OCI-LY7 (cell line): ENCODE measurements around the gene ZNF385D. TPM values are rescaled to one million over a fixed set of nuclear protein-coding genes. Genes with fewer than 3 reads are reported as not detected.

Experiments
- BruUV-seq: library from RNA; stranded (reverse); fragments of 400-500 nt; replicated peaks from 2 replicates; lab custom pipeline; 2021; lab: Mats Ljungman, UMichigan
- CTCF ChIA-PET: fragments of 300-600 bp; sonication (Branson Sonifier 250); formaldehyde crosslinking; loops from one replicate; lab custom pipeline; 2022; ENCODE audit warnings: antibody characterized with exemption; ENCODE audit not compliant: unreplicated experiment; lab: Charles Lee
- POLR2A ChIA-PET: fragments of 300-600 bp; sonication (Branson Sonifier 250); formaldehyde crosslinking; loops from one replicate; lab custom pipeline; 2022; ENCODE audit warnings: antibody characterized with exemption; lab: Charles Lee
- DNase-seq: peaks from one replicate; pipeline ENCODE4 v3.0.0-alpha.2; 2015; ENCODE audit warnings: low spot score
- H2AFZ ChIP-seq: fragments of 200-600 bp; sonication (generic), shearing (Covaris generic); 2 replicates; pipeline ENCODE4 v1.6.1; 2014; ENCODE audit warnings: mild to moderate bottlenecking, antibody characterized with exemption, low read length, moderate library complexity
- H3K27ac ChIP-seq: fragments of 200-600 bp; sonication (generic); 2 replicates; pipeline ENCODE4 v1.5.1; 2014; ENCODE audit warnings: mixed run types, low read depth, mild to moderate bottlenecking, moderate library complexity, low read length, inconsistent platforms; ENCODE audit not compliant: poor library complexity, severe bottlenecking
- H3K36me3 ChIP-seq: fragments of 200-600 bp; sonication (generic); 2 replicates; pipeline ENCODE4 v1.6.1; 2014; ENCODE audit warnings: mild to moderate bottlenecking, antibody characterized with exemption, low read length, moderate library complexity, mixed read lengths; ENCODE audit not compliant: insufficient read depth
- H3K4me1 ChIP-seq: fragments of 200-600 bp; sonication (generic); 2 replicates; pipeline ENCODE4 v1.5.1; 2014; ENCODE audit warnings: mild to moderate bottlenecking, low read length; ENCODE audit not compliant: insufficient read depth, poor library complexity, severe bottlenecking
- H3K4me2 ChIP-seq: fragments of 200-600 bp; sonication (generic); 2 replicates; pipeline ENCODE4 v1.6.1; 2014; ENCODE audit warnings: mild to moderate bottlenecking, low read length
- H3K4me3 ChIP-seq: fragments of 200-600 bp; sonication (generic); 2 replicates; pipeline ENCODE4 v1.5.1; 2014; ENCODE audit warnings: mild to moderate bottlenecking, low read depth, low read length; ENCODE audit not compliant: poor library complexity, severe bottlenecking
- H3K79me2 ChIP-seq: fragments of 200-600 bp; sonication (generic); 2 replicates; pipeline ENCODE4 v1.6.1; 2016; ENCODE audit warnings: low read depth, mild to moderate bottlenecking, low read length, moderate library complexity, mixed read lengths; ENCODE audit not compliant: insufficient read depth
- H3K9me2 ChIP-seq: fragments of 200-600 bp; sonication (generic); 2 replicates; pipeline ENCODE4 v1.6.1; 2016; ENCODE audit warnings: mild to moderate bottlenecking, low read length, mixed read lengths; ENCODE audit not compliant: insufficient read depth
- H3K9me3 ChIP-seq: fragments of 200-600 bp; sonication (generic); 2 replicates; pipeline ENCODE4 v1.6.1; 2014; ENCODE audit warnings: mild to moderate bottlenecking, mixed run types, low read length, mixed read lengths
- H4K20me1 ChIP-seq: fragments of 200-600 bp; sonication (generic); 2 replicates; pipeline ENCODE4 v1.6.1; 2014; ENCODE audit warnings: mild to moderate bottlenecking, antibody characterized with exemption, low read length, moderate library complexity, mixed read lengths; ENCODE audit not compliant: insufficient read depth
- EZH2phosphoT487 ChIP-seq: fragments of 200-600 bp; sonication (generic); IDR thresholded peaks from 2 replicates; pipeline ENCODE4 v1.6.1; 2018; ENCODE audit warnings: low read depth, borderline replicate concordance, mild to moderate bottlenecking, mixed run types, antibody characterized with exemption, low read length, moderate library complexity, mixed read lengths
- intact Hi-C: fragments of 100-400 bp; cut with micrococcal nuclease; formaldehyde crosslinking; loops from one replicate; pipeline ENCODE4 v1.10.0; 2022; ENCODE audit not compliant: unreplicated experiment
- total RNA-seq, 2 experiments: library from RNA; depleted of rRNA in 1 of 2; stranded (reverse); fragments of >200 nt in 1 of 2; shearing (Covaris generic) in 1 of 2; gene quantifications; 2 replicates each; pipeline ENCODE4 v1.2.3, GENCODE V29; 2014 to 2022
- TF ChIP-seq, protein P1 (sequence below): fragments of 200-600 bp; sonication (generic); conservative IDR thresholded peaks from 2 replicates; pipeline ENCODE4 v1.5.1; 2014; ENCODE audit warnings: mild to moderate bottlenecking, antibody characterized with exemption, low read length, moderate library complexity, mixed read lengths

The ZNF385D gene
- total RNA-seq, 2 experiments from 2014 or later: 0.13 TPM; not detected in 1

DNA sequence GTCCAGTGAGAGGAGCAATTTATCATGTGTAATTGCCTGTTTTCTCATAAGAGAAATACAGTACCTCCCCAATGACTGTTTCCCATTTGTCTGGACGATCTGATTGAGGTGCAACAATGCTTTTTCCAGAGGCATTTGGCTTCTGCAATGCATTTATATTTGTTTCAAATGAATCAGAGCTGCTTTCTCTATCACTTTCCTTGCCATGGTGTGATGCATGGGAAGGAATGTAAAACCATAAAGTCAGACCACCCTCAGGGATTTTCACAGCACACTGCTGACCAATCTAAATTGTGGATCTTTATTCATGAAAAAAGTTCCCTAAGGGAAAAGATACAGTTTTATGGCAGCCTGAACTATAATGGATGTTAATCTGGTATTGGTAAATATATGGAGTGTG is 333.0 kb downstream of the ZNF385D start:
- no TSS peak for BruUV-seq
- Histone ChIP-seq H3K4me3 (no peak overlapping the region), H3K27ac (no peak overlapping the region), H3K9me3 (no peaks in the 10 kb centered on the region), H2AFZ (no peak overlapping the region), H3K4me2 (no peak overlapping the region), H3K79me2 (no peaks in the 10 kb centered on the region), H4K20me1 (no peaks in the 10 kb centered on the region), H3K4me1 (no peaks in the 10 kb centered on the region), H3K36me3 (no peaks in the 10 kb centered on the region), H3K9me2 (no peaks in the 10 kb centered on the region)
- TF ChIP-seq, protein P1, sequence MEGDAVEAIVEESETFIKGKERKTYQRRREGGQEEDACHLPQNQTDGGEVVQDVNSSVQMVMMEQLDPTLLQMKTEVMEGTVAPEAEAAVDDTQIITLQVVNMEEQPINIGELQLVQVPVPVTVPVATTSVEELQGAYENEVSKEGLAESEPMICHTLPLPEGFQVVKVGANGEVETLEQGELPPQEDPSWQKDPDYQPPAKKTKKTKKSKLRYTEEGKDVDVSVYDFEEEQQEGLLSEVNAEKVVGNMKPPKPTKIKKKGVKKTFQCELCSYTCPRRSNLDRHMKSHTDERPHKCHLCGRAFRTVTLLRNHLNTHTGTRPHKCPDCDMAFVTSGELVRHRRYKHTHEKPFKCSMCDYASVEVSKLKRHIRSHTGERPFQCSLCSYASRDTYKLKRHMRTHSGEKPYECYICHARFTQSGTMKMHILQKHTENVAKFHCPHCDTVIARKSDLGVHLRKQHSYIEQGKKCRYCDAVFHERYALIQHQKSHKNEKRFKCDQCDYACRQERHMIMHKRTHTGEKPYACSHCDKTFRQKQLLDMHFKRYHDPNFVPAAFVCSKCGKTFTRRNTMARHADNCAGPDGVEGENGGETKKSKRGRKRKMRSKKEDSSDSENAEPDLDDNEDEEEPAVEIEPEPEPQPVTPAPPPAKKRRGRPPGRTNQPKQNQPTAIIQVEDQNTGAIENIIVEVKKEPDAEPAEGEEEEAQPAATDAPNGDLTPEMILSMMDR: no peak
- no peak for TF ChIP-seq EZH2phosphoT487
- DNase-seq: no peak
- intact Hi-C loops: no loop called here
- CTCF ChIA-PET: no interaction called here
- POLR2A ChIA-PET: no interaction called here

GRCh38 chr3:21414506-21414905 is 336.5 kb downstream of the ZNF385D start:
- Histone ChIP-seq H3K4me2 (no peak overlapping the region), H4K20me1 (peaks cover 5% of the 10 kb centered on the region; the same call in 1 of the 2 replicates), H3K4me3 (no peak overlapping the region), H3K27ac (no peak overlapping the region), H3K9me3 (no peaks in the 10 kb centered on the region), H3K79me2 (no peaks in the 10 kb centered on the region), H3K36me3 (no peaks in the 10 kb centered on the region), H3K9me2 (no peaks in the 10 kb centered on the region), H3K4me1 (no peaks in the 10 kb centered on the region), H2AFZ (no peak overlapping the region)
- CTCF ChIA-PET: no interaction called here
- TF ChIP-seq, protein P1: no peak
- TF ChIP-seq EZH2phosphoT487: no peak
- POLR2A ChIA-PET: interaction anchor here (0.7 to 0.8 kb wide), 3 partner anchors 9 to 66 kb away, joined by 3 to 5 read pairs (median 3); no protein-coding TSS in a partner anchor
- no TSS peak for BruUV-seq
- no peak for DNase-seq
- intact Hi-C loops: no loop called here

DNA sequence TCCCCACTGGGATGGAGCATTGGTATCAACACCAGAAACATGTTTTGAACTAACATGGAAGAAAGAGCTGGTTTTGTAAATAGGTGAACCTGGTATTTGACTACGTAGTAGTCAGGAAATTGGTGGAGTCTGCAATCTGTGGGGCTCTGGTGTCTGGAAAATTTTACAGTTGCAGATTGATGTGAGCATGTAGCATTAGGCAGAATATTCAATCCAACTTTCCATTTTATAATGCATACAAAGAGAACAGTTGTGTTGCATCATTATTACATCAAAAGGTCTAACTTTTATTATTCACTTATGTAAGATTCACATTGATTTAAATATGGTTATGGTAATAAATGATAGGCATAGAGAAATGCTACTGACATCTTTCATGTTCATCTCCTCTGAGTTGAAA is 340.0 kb downstream of the ZNF385D start:
- H2AFZ ChIP-seq: no peak overlapping the region
- BruUV-seq: no TSS peak
- no peak for DNase-seq

More for the DNA sequence above, 340.0 kb downstream of the ZNF385D start:
- no peaks in the 10 kb centered on the region for H3K79me2 ChIP-seq
- no peaks in the 10 kb centered on the region for H3K9me3 ChIP-seq
- H3K4me2 ChIP-seq: no peak overlapping the region
- TF ChIP-seq, protein P1: no peak
- no peak for TF ChIP-seq EZH2phosphoT487
- intact Hi-C loops: no loop called here
- ChIA-PET CTCF (no interaction called here), POLR2A (interaction anchor here (0.6 kb wide), 1 partner anchor 594 kb away, joined by 3 read pairs; no protein-coding TSS in a partner anchor)
- H4K20me1 ChIP-seq: peaks cover 5% of the 10 kb centered on the region; the same call in 1 of the 2 replicates
- H3K36me3 ChIP-seq: no peaks in the 10 kb centered on the region
- H3K4me1 ChIP-seq: no peaks in the 10 kb centered on the region
- H3K27ac ChIP-seq: no peak overlapping the region
- no peak overlapping the region for H3K4me3 ChIP-seq
- no peaks in the 10 kb centered on the region for H3K9me2 ChIP-seq
